GM10847 (cell line): ENCODE results near the gene CAV1.

Experiments
- POLR2A ChIP-seq: IDR thresholded peaks from 2 replicates; pipeline ENCODE4 v1.6.1; 2011; ENCODE audit not compliant: insufficient read length; ENCODE audit errors: extremely low read depth

The CAV1 gene

DNA sequence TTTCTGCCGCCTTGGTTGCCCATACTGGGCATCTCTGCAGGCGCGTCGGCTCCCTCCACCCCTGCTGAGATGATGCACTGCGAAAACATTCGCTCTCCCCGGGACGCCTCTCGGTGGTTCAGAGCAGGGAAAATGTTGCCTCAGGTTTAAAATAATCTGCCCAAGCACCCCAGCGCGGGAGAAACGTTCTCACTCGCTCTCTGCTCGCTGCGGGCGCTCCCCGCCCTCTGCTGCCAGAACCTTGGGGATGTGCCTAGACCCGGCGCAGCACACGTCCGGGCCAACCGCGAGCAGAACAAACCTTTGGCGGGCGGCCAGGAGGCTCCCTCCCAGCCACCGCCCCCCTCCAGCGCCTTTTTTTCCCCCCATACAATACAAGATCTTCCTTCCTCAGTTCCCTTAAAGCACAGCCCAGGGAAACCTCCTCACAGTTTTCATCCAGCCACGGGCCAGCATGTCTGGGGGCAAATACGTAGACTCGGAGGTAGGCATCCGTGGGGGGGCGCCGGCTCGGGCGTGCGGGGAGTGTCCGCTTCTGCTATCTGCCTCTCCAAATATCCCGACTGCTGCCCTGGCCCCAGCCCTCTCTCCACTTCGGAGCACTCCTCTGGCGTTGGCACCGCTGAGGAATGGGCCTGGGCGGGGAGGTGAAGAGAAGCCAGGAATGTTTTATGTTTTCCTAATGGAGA, at the start of gene CAV1:
Gene CAV1 (plus strand): TSS at position 428 of the 689 bp plus-strand sequence. CDS start 27 bp downstream, at position 455.
- TF ChIP-seq POLR2A, result no peak

DNA sequence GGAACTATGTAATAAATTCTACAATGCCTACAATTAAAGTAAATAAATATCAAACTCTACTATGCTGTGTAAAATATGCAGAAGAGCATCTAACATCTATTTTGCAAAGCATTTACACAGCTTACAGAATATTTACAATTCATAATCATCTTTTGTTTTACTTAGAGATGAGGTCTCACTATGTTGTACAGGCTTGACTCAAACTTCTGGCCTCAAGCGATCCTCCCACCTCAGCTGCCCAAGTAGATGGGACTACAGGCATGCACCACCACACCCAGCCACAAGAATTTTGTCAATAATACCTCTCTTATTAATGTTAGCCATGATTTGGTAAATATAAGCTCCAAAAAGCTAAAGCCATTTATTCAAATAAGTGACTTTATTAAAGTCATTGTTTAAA, 47.2 kb upstream of the CAV1 start:
- no peak for TF ChIP-seq POLR2A

GRCh38 chr7:116478834-116479233, 46.0 kb upstream of the CAV1 start:
- TF ChIP-seq POLR2A, result no peak

- TF ChIP-seq POLR2A, result no peak
These were observed 41.4 kb upstream of the CAV1 start for GRCh38 chr7:116483271-116483942.

- TF ChIP-seq POLR2A, result no peak
These were observed 36.8 kb upstream of the CAV1 start for GRCh38 chr7:116487907-116488521.

DNA sequence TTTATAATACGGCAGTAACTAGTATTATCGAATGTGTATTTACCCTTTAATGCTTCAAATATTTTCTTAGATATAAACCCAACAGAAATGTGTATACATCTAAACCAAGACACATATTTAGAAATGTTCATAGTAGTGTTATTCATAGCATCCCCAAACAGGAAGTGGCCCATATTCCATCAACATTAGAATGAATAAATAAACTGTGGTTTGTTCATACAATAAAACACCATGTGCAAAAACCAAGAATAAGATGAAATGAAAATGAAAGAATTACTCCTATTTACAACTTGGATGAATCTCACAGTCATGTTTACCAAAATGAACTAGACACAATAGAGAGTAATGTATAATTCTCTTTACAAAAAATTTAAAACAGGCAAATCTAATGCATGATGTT, 34.5 kb upstream of the CAV1 start:
- TF ChIP-seq POLR2A, result no peak

GRCh38 chr7:116491887-116492653, 32.8 kb upstream of the CAV1 start:
- no peak for TF ChIP-seq POLR2A

DNA sequence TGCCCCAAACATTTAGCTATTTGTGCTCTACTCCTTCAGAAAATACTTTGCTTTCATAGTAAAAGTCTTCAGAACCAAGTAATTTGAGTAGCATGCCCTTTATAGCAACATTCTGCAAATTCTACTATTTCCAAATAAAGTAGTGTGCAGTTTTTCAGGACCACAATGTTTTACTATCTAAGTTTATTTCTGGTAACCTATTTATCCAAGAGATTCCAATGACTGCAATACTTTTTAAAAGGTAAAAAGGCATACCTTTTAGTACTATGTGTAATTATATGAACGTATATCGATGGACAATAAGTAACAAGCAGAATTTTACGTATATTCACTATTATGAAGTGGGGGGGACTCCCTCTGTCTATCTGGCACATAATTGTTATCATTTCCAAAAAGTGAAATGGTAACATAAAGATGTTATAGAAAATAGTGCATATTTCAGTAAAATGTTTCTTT, 32.2 kb upstream of the CAV1 start:
- no peak for TF ChIP-seq POLR2A

DNA sequence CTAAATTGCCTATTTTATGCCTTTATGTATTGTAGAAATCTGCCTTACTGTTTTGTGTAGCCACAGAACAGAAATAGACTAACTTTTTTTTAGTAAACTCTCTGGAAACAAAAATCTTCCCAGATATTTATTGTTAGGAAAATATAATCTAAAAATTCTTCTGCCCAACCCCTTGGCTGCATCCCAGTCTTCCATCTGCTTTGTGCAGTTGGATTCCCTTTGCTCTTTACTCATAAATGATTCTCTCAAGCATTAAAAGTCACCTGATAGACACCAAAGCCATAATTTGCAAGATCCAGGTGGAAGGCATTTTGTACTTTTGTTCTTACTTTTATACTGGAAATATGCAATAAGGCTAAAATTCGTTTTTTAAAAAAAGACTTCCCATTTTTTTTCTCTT, 31.4 kb upstream of the CAV1 start:
- TF ChIP-seq POLR2A, result no peak

DNA sequence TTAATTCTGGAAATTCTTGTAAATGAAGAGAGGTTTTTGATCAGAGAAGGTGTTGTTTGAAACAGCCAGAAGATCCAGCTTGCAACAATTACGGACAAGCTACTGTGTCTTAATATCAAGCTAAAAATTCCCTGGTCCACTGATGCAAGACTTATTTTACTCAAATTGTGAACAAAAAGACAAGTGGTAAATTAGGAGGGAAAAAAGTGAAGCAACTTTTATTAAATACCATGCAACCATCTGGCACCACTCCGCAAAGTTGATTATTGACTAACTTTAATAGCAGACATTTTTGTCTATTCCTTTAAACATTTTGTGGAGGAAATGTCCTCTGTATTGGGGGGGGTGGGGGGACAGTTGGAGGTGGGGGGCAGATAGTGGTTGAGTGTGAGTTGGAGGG, 30.4 kb upstream of the CAV1 start:
- TF ChIP-seq POLR2A, result no peak

DNA sequence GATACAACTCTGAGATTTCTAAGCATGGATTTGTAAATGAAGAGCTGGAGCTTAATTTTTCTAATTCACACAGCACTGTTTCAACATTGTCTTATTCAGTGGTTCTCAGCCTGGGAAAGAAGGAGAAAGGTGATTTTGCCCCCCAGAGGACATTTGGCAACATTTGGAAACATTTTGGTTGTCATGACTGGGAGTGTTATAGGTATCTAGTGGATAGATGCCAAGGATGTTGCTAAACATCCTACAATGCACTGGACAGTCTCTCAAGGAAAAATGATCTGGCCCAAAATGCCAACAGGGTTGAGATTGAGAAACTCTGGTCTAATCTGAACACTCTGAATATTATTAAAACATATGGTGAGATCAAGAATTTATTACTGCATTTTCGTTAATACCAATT, 29.1 kb upstream of the CAV1 start:
- no peak for TF ChIP-seq POLR2A

DNA sequence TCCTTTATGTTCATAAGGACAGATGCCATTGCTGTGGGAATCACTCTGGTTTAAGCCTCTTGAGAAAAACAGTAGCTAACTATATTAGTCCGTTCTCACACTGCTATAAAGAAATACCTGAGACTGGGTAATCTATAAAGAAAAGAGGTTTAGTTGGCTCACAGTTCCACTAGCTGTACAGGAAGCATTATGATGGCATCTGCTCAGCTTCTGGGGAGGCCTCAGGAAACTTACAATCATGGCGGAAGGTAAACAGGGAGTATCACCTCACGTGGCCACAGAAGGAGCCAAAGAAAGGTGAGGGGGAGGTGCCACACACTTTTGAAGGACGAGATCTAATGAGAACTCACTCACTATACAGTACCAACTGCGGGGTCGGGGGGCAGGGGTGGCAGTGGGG, 28.2 kb upstream of the CAV1 start:
- no peak for TF ChIP-seq POLR2A

DNA sequence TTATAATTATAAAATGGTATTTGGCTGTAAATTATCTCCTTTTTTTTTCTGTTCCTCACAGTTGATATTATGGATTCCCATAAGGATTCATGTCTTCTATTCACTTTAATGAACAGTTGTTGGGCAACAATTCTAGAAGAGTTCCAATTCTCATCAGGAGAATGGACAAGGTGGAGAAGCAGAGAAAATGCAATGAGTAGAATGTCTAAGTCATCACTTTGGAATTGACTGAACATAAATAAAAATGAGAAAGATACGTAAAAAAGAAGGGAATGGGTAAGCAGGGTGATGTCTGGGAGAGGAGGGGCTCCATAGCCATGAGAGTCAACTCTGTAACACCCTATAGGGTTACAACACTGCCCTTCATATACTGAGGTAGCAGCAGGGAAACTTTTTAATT, 27.1 kb upstream of the CAV1 start:
- no peak for TF ChIP-seq POLR2A

GRCh38 chr7:116499168-116500077, 25.4 kb upstream of the CAV1 start, which contains the start of gene CAV2:
Gene CAV2, plus strand, starts transcription at chr7:116499738. Its CDS starts 44 bp downstream, at chr7:116499782.
- TF ChIP-seq POLR2A, result no peak
